Spleen (tissue), 11 donors: ENCODE results near the gene URB1. TPM values are rescaled to one million over a fixed set of nuclear protein-coding genes. Genes with fewer than 3 reads are reported as not detected.

ENCODE experiments used
- DNase-seq: peaks from one replicate; pipeline ENCODE4 v3.0.0-alpha.2; 2020
- H3K27ac ChIP-seq, 8 donors: fragments of 200-600 bp; sonication (generic) in 7 of 8; 1 replicate in 4 of 8; 2 replicates in 4 of 8; pipeline versions ENCODE4 v1.5.0 to v1.8.0; 2016 to 2021; ENCODE audit warnings: inconsistent platforms in 4 of 8, mild to moderate bottlenecking in 4 of 8, moderate library complexity in 1 of 8
- H3K27me3 ChIP-seq, 7 donors: fragments of 200-600 bp; sonication (generic) in 6 of 7; replicated peaks in 1 of 7; 1 replicate in 4 of 7; 2 replicates in 3 of 7; pipeline versions ENCODE4 v1.5.0 to v1.8.0; 2016 to 2021; ENCODE audit warnings: inconsistent platforms in 3 of 7, mild to moderate bottlenecking in 1 of 7
- H3K36me3 ChIP-seq, 6 donors: fragments of 200-600 bp; sonication (generic) in 5 of 6; 1 replicate in 4 of 6; 2 replicates in 2 of 6; pipeline versions ENCODE4 v1.5.0 to v1.8.0; 2016 to 2021; ENCODE audit warnings: inconsistent platforms in 2 of 6
- H3K4me1 ChIP-seq, 6 donors: fragments of 200-600 bp; sonication (generic) in 5 of 6; 1 replicate in 3 of 6; 2 replicates in 3 of 6; pipeline versions ENCODE4 v1.5.0 to v1.8.0; 2016 to 2021; ENCODE audit warnings: inconsistent platforms in 3 of 6
- H3K4me3 ChIP-seq, 8 donors: fragments of 200-600 bp; sonication (generic) in 7 of 8; 1 replicate in 4 of 8; 2 replicates in 4 of 8; pipeline versions ENCODE4 v1.5.0 to v1.8.0; 2016 to 2021; ENCODE audit warnings: inconsistent platforms in 4 of 8, mild to moderate bottlenecking in 4 of 8, moderate library complexity in 2 of 8
- H3K9me3 ChIP-seq, 8 donors: fragments of 200-600 bp; sonication (generic) in 7 of 8; 1 replicate in 4 of 8; 2 replicates in 4 of 8; pipeline versions ENCODE4 v1.5.0 to v1.8.0; 2016 to 2021; ENCODE audit warnings: inconsistent platforms in 4 of 8
- POLR2A ChIP-seq, 3 donors: fragments of 450-650 bp; IDR thresholded peaks; one replicate each; pipeline ENCODE4 v1.5.1; 2017; ENCODE audit warnings: antibody characterized with exemption in 3 of 3, mild to moderate bottlenecking in 1 of 3
- POLR2AphosphoS5 ChIP-seq, 3 donors: sonication (generic); formaldehyde crosslinking; IDR thresholded peaks; one replicate each; pipeline ENCODE4 v1.5.1; 2017; ENCODE audit warnings: antibody characterized with exemption in 3 of 3
- WGBS, 5 donors: extraction: QIAGEN DNeasy Blood & Tissue Kit in 3 of 5; methylation state at CpG; one replicate each; pipeline versions ENCODE4 v1.1.5 to v1.1.7; 2013 to 2018; 5-methylcytosine and 5-hydroxymethylcytosine counted together
- intact Hi-C: fragments of 100-400 bp; cut with DNase I; formaldehyde crosslinking; loops from one replicate; pipeline ENCODE4 v1.15.0; 2023; ENCODE audit warnings: low total_unique reads
- polyA plus RNA-seq, 3 donors: library from polyadenylated mRNA; stranded (reverse); fragments of 200-250 nt; gene quantifications; one replicate each; pipeline ENCODE4 v1.2.1, GENCODE V29; 2013
- total RNA-seq, 7 donors: library from RNA; depleted of rRNA in 3 of 7; stranded (reverse); fragments of >200 nt in 3 of 7; fragmentation: NEBNext Ultra II Directional in 4 of 7; extraction: Animal tissue kit (Norgen Biotek cat#: 25700) in 4 of 7; gene quantifications; one replicate each; pipeline versions ENCODE4 v1.1.0 to v1.2.1, GENCODE V29; 2016 to 2021
- TF ChIP-seq, protein P1 (sequence below), 11 experiments: fragments of 200-600 bp in 7 of 11; fragments of 450-650 bp in 4 of 11; sonication (generic) in 4 of 11; IDR thresholded peaks in 8 of 11; conservative IDR thresholded peaks in 3 of 11; 1 replicate in 7 of 11; 2 replicates in 4 of 11; pipeline versions ENCODE4 v1.4.0 to v1.8.0; 2016 to 2021; ENCODE audit warnings: antibody characterized with exemption in 11 of 11, inconsistent platforms in 4 of 11, mild to moderate bottlenecking in 1 of 11
- donor health status: healthy with polysubstance abuse.
- donor health status: DM: no; HTN: no; CAD: no; lungs with moderate emphysema.
- donor health status: DM: no; HTN: no; CAD: no.
- donor health status: Bipolar disorder and iron deficiency.
- donor health status: healthy.
- donor health status: DM: no; HTN: no; CAD: no.
- donor health status: DM: yes; HTN: yes; CAD: no.

Gene URB1
- total and polyA plus RNA-seq, 10 donors, result 2.0 to 20.8 (median 12.0) TPM

DNA sequence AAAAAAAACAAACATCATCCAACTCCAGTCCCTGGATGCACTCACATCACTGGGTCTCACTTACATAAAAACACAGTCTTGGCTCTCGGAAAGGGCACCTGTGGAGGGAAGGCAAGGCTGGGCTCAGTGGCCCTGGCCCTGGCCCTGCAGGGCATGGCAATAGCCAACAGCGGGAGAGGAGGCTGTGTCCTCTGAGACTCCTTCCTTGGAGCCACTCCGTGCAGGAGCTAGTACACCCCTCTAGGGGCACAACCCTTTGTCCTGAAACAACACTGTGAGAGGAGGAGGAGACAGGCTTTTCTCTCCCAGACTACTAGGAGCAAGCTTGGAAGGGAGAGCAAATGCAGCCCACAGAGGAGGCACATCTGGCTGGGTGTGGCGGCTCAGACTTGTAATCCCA lies 28.0 kb downstream of the URB1 start:
- intact Hi-C loops, result no loop called here
- no peak overlapping the region for H3K27ac ChIP-seq
- TF ChIP-seq, protein P1, sequence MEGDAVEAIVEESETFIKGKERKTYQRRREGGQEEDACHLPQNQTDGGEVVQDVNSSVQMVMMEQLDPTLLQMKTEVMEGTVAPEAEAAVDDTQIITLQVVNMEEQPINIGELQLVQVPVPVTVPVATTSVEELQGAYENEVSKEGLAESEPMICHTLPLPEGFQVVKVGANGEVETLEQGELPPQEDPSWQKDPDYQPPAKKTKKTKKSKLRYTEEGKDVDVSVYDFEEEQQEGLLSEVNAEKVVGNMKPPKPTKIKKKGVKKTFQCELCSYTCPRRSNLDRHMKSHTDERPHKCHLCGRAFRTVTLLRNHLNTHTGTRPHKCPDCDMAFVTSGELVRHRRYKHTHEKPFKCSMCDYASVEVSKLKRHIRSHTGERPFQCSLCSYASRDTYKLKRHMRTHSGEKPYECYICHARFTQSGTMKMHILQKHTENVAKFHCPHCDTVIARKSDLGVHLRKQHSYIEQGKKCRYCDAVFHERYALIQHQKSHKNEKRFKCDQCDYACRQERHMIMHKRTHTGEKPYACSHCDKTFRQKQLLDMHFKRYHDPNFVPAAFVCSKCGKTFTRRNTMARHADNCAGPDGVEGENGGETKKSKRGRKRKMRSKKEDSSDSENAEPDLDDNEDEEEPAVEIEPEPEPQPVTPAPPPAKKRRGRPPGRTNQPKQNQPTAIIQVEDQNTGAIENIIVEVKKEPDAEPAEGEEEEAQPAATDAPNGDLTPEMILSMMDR (IDR thresholded peaks at IDR 0.05 in 8 of 11, conservative IDR thresholded peaks at IDR 0.05 in 3 of 11), result no peak
- TF ChIP-seq POLR2A (IDR thresholded peaks at IDR 0.05) (no peak), POLR2AphosphoS5 (IDR thresholded peaks at IDR 0.05) (no peak)
- H3K4me3 ChIP-seq, result no peak overlapping the region
- peaks cover 3 to 100% (median 93%) of the 10 kb centered on the region in 6 donors for H3K36me3 ChIP-seq
- no peak for DNase-seq
- 83 to 95% (median 92%) methylated on average over 4 of the region's 4 CpGs for WGBS, 5 donors
- no peaks in the 10 kb centered on the region for H3K9me3 ChIP-seq
- H3K27me3 ChIP-seq, result no peaks in the 10 kb centered on the region
- no peaks in the 10 kb centered on the region for H3K4me1 ChIP-seq

DNA sequence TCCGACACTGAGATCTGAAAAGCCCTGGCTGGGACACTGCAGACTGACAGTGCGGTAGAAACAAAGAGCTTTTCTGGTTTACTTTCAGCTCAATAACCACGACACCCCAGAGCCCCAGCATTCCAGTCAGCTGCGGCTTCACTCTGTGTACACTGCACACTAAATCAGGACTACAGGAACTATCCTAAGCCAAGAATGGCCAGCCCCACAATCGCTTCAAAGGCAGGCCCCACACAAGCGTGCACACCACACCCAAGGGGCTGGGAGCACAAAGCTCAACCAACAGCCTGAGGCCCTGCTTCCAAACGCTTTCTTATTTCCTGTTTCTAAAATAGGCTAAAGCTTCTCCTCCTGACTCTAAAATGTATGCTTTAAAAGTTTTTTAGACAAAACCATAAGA lies 28.4 kb downstream of the URB1 start:
- no peak overlapping the region for H3K27ac ChIP-seq
- DNase-seq, result no peak
- WGBS, 5 donors, result 57 to 79% (median 73%) methylated on average over 7 of the region's 7 CpGs

DNA sequence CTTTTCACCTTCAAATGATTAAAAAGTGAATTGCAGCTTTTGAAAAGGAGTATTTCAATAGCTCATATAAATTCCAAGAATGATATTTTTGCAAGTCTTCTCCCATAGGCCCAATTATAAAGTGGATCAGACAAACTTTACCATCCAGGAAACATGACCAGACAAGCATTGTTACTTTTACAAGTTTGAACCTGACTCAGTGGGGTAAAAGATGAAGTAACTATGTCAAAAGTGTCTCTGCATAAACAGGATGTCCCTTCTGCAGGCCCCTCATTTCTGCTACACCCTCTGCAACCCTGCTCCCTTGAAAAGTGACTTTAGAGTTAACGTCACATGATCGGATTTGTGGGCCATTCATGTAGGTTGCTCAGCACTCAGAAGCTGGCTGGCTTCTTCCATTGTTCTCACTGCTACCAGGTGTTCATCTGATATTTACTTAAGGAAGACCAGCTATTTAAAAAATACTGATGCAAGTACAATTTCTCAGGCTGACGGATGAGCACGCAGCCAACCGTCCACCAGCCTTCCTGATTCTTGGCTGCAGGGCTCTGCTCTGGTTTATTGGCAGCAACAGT lies 32.3 kb downstream of the URB1 start:
- no peak for DNase-seq
- Histone ChIP-seq H3K36me3 (peaks cover 0 to 100% (median 97%) of the 10 kb centered on the region in 6 donors), H3K4me3 (no peak overlapping the region), H3K9me3 (no peaks in the 10 kb centered on the region), H3K4me1 (no peaks in the 10 kb centered on the region), H3K27ac (no peak overlapping the region), H3K27me3 (no peaks in the 10 kb centered on the region)
- 83 to 92% (median 91%) methylated on average over 5 of the region's 5 CpGs for WGBS, 5 donors
- TF ChIP-seq, protein P1 (IDR thresholded peaks at IDR 0.05 in 8 of 11, conservative IDR thresholded peaks at IDR 0.05 in 3 of 11), result no peak
- TF ChIP-seq POLR2AphosphoS5 (IDR thresholded peaks at IDR 0.05) (no peak), POLR2A (IDR thresholded peaks at IDR 0.05) (no peak)
- intact Hi-C loops, result no loop called here

More for the DNA sequence above, 28.4 kb downstream of the URB1 start:
- H3K36me3 ChIP-seq, result peaks cover 3 to 100% (median 95%) of the 10 kb centered on the region in 6 donors
- intact Hi-C loops, result no loop called here
- TF ChIP-seq POLR2A (IDR thresholded peaks at IDR 0.05), result no peak
- TF ChIP-seq, protein P1 (IDR thresholded peaks at IDR 0.05 in 8 of 11, conservative IDR thresholded peaks at IDR 0.05 in 3 of 11), result no peak
- no peak for TF ChIP-seq POLR2AphosphoS5 (IDR thresholded peaks at IDR 0.05)
- H3K4me3 ChIP-seq, result no peak overlapping the region
- H3K27me3 ChIP-seq, result no peaks in the 10 kb centered on the region
- no peaks in the 10 kb centered on the region for H3K9me3 ChIP-seq
- no peaks in the 10 kb centered on the region for H3K4me1 ChIP-seq

GRCh38 chr21:32359719-32360260 lies 33.0 kb downstream of the URB1 start:
- intact Hi-C loops, result no loop called here
- no peak overlapping the region for H3K27ac ChIP-seq
- TF ChIP-seq POLR2A (IDR thresholded peaks at IDR 0.05), result no peak
- TF ChIP-seq POLR2AphosphoS5 (IDR thresholded peaks at IDR 0.05), result no peak
- TF ChIP-seq, protein P1 (IDR thresholded peaks at IDR 0.05 in 8 of 11, conservative IDR thresholded peaks at IDR 0.05 in 3 of 11), result no peak
- H3K27me3 ChIP-seq, result no peaks in the 10 kb centered on the region
- WGBS, 5 donors, result 72 to 85% (median 83%) methylated on average over 7 of the region's 7 CpGs
- H3K4me3 ChIP-seq, result no peak overlapping the region
- H3K9me3 ChIP-seq, result no peaks in the 10 kb centered on the region
- no peak for DNase-seq
- H3K4me1 ChIP-seq, result no peaks in the 10 kb centered on the region
- H3K36me3 ChIP-seq, result peaks cover 0 to 100% (median 97%) of the 10 kb centered on the region in 6 donors
